ENCODE results near the gene UNCX.

UNCX gene

DNA sequence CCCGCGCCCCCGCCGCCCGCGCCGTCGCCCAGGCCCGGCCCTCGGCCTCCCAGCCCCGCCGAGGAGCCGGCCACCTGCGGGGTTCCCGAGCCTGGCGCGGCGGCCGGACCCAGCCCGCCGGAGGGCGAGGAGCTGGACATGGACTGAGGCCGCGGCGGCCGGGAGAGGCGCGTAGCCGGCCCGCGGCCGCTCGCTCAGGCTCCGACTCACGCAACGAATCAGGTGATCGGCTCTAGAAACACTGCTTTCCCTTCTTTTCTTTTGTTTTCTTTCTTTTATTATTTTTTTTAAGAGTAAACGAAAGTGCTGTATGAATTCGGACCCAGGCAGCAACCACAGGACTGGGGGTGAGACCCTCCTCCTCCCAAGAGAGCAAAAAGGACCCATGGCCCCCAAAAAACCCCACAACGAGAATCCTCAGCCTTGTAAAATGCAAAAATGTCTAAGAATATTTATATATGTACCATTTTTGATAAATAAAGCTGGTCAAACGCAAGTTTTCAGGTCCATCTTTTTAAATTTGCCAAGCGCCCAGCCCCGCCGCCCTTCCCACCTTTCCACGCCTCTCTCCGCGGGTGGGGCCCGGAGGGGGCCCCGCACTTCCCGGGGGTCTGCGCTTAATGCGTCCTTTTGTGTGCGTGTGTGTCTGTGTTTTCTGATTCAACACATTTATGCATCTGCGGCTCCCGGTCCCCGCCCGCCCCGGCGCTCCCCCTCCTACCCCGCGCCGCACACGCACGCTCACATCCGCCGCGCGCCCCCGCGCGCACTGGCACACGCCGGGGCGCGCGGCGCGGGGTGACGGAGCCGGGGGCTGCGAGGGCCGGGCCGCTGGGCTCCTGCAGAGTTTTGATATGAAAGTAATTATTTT is 4.4 kb downstream of the UNCX start:
- Histone ChIP-seq H3F3A (ENCODE audit: insufficient read depth) (no peaks in the 10 kb centered on the region), H3K79me2 (ENCODE audit: insufficient read depth, low read length) (no peaks in the 10 kb centered on the region), H4K20me1 (ENCODE audit: low read depth, low read length) (no peaks in the 10 kb centered on the region), H3K4me3 (ENCODE audit: insufficient read depth, low read length, poor library complexity, severe bottlenecking) (no peak overlapping the region), H3K4me2 (ENCODE audit: low read depth, low read length, poor library complexity, severe bottlenecking) (no peak overlapping the region), H3K27ac (ENCODE audit: low read depth, low read length) (no peak overlapping the region), H3K27me3 (ENCODE audit: low read length) (no peaks in the 10 kb centered on the region; the same call in 1 of the 2 replicates), H3K9ac (ENCODE audit: low read length) (no peak overlapping the region), H2AFZ (ENCODE audit: low read depth, low read length, severe bottlenecking) (no peak overlapping the region), H3K9me2 (replicated peaks; ENCODE audit: insufficient read depth, low read length) (no peaks in the 10 kb centered on the region), H3K36me3 (ENCODE audit: low read length) (no peaks in the 10 kb centered on the region), H3K9me3 (ENCODE audit: insufficient read depth, low read length) (no peaks in the 10 kb centered on the region)
- TF ChIP-seq, protein P1, sequence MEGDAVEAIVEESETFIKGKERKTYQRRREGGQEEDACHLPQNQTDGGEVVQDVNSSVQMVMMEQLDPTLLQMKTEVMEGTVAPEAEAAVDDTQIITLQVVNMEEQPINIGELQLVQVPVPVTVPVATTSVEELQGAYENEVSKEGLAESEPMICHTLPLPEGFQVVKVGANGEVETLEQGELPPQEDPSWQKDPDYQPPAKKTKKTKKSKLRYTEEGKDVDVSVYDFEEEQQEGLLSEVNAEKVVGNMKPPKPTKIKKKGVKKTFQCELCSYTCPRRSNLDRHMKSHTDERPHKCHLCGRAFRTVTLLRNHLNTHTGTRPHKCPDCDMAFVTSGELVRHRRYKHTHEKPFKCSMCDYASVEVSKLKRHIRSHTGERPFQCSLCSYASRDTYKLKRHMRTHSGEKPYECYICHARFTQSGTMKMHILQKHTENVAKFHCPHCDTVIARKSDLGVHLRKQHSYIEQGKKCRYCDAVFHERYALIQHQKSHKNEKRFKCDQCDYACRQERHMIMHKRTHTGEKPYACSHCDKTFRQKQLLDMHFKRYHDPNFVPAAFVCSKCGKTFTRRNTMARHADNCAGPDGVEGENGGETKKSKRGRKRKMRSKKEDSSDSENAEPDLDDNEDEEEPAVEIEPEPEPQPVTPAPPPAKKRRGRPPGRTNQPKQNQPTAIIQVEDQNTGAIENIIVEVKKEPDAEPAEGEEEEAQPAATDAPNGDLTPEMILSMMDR (IDR thresholded peaks at IDR 0.05; ENCODE audit: insufficient read depth, low read length, poor library complexity, severe bottlenecking) = no peak
- TF ChIP-seq EZH2phosphoT487 (conservative IDR thresholded peaks at IDR 0.05; ENCODE audit: low read length) = no peak

DNA sequence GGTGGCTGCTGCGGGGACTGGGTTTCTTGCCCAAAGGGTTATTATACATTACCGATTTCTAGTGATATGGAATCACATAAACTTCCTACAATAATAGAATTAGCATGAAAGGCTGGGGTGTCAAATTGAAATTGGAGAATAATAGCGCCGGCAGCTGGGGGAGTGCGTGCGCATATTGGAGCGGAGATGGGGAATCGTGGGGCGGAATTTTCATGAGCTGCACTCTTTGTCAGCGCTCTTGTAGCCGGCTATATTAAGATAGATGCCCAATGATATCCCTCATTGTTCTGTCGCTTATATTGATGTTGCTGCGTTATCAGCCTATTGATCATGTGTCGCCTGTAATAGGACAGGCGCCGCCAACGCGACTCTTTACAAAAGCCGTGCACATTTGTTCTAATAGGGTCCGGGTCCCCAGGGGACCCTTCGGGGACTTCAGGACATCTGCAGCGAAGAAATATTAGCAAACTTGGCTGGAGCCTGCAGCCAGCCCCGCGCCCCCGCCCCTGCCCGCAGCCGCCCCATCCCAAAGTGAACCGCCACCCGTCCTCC is 5.1 kb downstream of the UNCX start:
- no peak overlapping the region for H3K27ac ChIP-seq (ENCODE audit: low read depth, low read length)
- no peaks in the 10 kb centered on the region for H3K9me3 ChIP-seq (ENCODE audit: insufficient read depth, low read length)
- no peaks in the 10 kb centered on the region for H4K20me1 ChIP-seq (ENCODE audit: low read depth, low read length)
- H3F3A ChIP-seq (ENCODE audit: insufficient read depth) = no peaks in the 10 kb centered on the region
- TF ChIP-seq, protein P1 (IDR thresholded peaks at IDR 0.05; ENCODE audit: insufficient read depth, low read length, poor library complexity, severe bottlenecking) = no peak
- no peak for TF ChIP-seq EZH2phosphoT487 (conservative IDR thresholded peaks at IDR 0.05; ENCODE audit: low read length)
- H3K4me2 ChIP-seq (ENCODE audit: low read depth, low read length, poor library complexity, severe bottlenecking) = no peak overlapping the region
- no peaks in the 10 kb centered on the region for H3K36me3 ChIP-seq (ENCODE audit: low read length)
- no peaks in the 10 kb centered on the region for H3K9me2 ChIP-seq (replicated peaks; ENCODE audit: insufficient read depth, low read length)
- H3K4me3 ChIP-seq (ENCODE audit: insufficient read depth, low read length, poor library complexity, severe bottlenecking) = no peak overlapping the region
- no peak overlapping the region for H2AFZ ChIP-seq (ENCODE audit: low read depth, low read length, severe bottlenecking)
- H3K27me3 ChIP-seq (ENCODE audit: low read length) = no peaks in the 10 kb centered on the region; the same call in 1 of the 2 replicates
- H3K79me2 ChIP-seq (ENCODE audit: insufficient read depth, low read length) = no peaks in the 10 kb centered on the region
- no peak overlapping the region for H3K9ac ChIP-seq (ENCODE audit: low read length)

DNA sequence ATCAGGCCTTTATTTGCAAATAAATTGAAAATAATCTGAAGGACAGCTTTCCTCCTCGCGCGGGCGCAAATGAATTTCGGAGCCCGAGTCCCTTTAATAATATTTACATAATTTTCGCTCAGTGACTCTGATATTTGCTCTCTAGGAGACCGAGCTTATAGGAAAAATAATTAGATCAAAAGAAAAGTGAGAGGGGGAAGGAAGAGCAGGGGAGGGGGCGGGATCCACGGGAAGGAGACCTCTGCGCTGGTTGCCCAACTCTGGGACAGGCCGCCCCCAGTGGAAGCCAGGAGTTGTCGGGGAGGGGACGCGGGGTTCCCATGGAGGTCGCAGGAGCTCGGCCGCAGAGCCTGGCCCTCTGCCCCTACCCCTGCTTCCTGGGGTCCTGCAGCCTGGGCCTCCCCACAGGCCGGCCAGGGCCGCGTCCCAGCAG is 5.8 kb downstream of the UNCX start:
- H3K27ac ChIP-seq (ENCODE audit: low read depth, low read length) = no peak overlapping the region
- no peaks in the 10 kb centered on the region; the same call in 1 of the 2 replicates for H3K27me3 ChIP-seq (ENCODE audit: low read length)
- H3K9me3 ChIP-seq (ENCODE audit: insufficient read depth, low read length) = no peaks in the 10 kb centered on the region
- H3K9me2 ChIP-seq (replicated peaks; ENCODE audit: insufficient read depth, low read length) = no peaks in the 10 kb centered on the region
- no peak overlapping the region for H3K4me2 ChIP-seq (ENCODE audit: low read depth, low read length, poor library complexity, severe bottlenecking)
- H3K79me2 ChIP-seq (ENCODE audit: insufficient read depth, low read length) = no peaks in the 10 kb centered on the region
- no peaks in the 10 kb centered on the region for H3F3A ChIP-seq (ENCODE audit: insufficient read depth)
- no peak for TF ChIP-seq EZH2phosphoT487 (conservative IDR thresholded peaks at IDR 0.05; ENCODE audit: low read length)
- TF ChIP-seq, protein P1 (IDR thresholded peaks at IDR 0.05; ENCODE audit: insufficient read depth, low read length, poor library complexity, severe bottlenecking) = no peak
- H3K4me3 ChIP-seq (ENCODE audit: insufficient read depth, low read length, poor library complexity, severe bottlenecking) = no peak overlapping the region
- no peaks in the 10 kb centered on the region for H3K36me3 ChIP-seq (ENCODE audit: low read length)
- no peaks in the 10 kb centered on the region for H4K20me1 ChIP-seq (ENCODE audit: low read depth, low read length)
- no peak overlapping the region for H2AFZ ChIP-seq (ENCODE audit: low read depth, low read length, severe bottlenecking)
- H3K9ac ChIP-seq (ENCODE audit: low read length) = no peak overlapping the region
